Osteoblast (primary cell): ENCODE measurements around the gene SCP2. TPM values are rescaled to one million over a fixed set of nuclear protein-coding genes. Genes with fewer than 3 reads are reported as not detected.

ENCODE experiments used
- DNase-seq: peaks from one replicate; pipeline ENCODE4 v3.0.0; 2011; ENCODE audit warnings: low spot score, mixed read lengths; ENCODE audit not compliant: insufficient read length; ENCODE audit errors: missing footprints
- H2AFZ ChIP-seq: 2 replicates; pipeline ENCODE4 v1.6.0; 2011; ENCODE audit warnings: mild to moderate bottlenecking, low read length
- H3K27ac ChIP-seq: 2 replicates; pipeline ENCODE4 v1.5.1; 2011; ENCODE audit warnings: mild to moderate bottlenecking, low read depth, low read length, moderate library complexity
- H3K27me3 ChIP-seq: 2 replicates; pipeline ENCODE4 v1.6.0; 2012; ENCODE audit warnings: mild to moderate bottlenecking, control low read depth, inconsistent platforms, low read length, moderate library complexity; ENCODE audit not compliant: insufficient read depth
- H3K36me3 ChIP-seq: 2 replicates; pipeline ENCODE4 v1.5.1; 2011; ENCODE audit warnings: mild to moderate bottlenecking, low read length, control low read depth, moderate library complexity; ENCODE audit not compliant: insufficient read depth
- H3K4me1 ChIP-seq: 2 replicates; pipeline ENCODE4 v1.5.1; 2011; ENCODE audit warnings: mild to moderate bottlenecking, low read length, control low read depth, moderate library complexity; ENCODE audit not compliant: insufficient read depth
- H3K4me2 ChIP-seq: 2 replicates; pipeline ENCODE4 v1.6.0; 2011; ENCODE audit warnings: mild to moderate bottlenecking, low read length; ENCODE audit not compliant: insufficient read depth
- H3K4me3 ChIP-seq: fragments of 200-600 bp; sonication (generic); 3 replicates; pipeline ENCODE4 v1.5.1; 2012; ENCODE audit warnings: mild to moderate bottlenecking, low read length, inconsistent platforms; ENCODE audit not compliant: insufficient read depth
- H3K79me2 ChIP-seq: 2 replicates; pipeline ENCODE4 v1.6.0; 2012; ENCODE audit warnings: mild to moderate bottlenecking, low read length, control low read depth, inconsistent platforms; ENCODE audit not compliant: insufficient read depth
- H3K9me3 ChIP-seq: 2 replicates; pipeline ENCODE4 v1.5.1; 2011; ENCODE audit warnings: low read depth, low read length, control low read depth
- H4K20me1 ChIP-seq: 2 replicates; pipeline ENCODE4 v1.6.0; 2012; ENCODE audit warnings: mild to moderate bottlenecking, low read length, control low read depth; ENCODE audit not compliant: insufficient read depth
- CTCF ChIP-seq: IDR thresholded peaks from 2 replicates; pipeline ENCODE4 v1.5.1; 2011; ENCODE audit warnings: mild to moderate bottlenecking, low read depth, low read length, moderate library complexity; ENCODE audit errors: extremely low read depth
- total RNA-seq: library from RNA; depleted of rRNA; stranded (reverse); fragments of >200 nt; gene quantifications from 2 replicates; pipeline ENCODE4 v1.2.3, GENCODE V29; 2012

The SCP2 gene, protein sequence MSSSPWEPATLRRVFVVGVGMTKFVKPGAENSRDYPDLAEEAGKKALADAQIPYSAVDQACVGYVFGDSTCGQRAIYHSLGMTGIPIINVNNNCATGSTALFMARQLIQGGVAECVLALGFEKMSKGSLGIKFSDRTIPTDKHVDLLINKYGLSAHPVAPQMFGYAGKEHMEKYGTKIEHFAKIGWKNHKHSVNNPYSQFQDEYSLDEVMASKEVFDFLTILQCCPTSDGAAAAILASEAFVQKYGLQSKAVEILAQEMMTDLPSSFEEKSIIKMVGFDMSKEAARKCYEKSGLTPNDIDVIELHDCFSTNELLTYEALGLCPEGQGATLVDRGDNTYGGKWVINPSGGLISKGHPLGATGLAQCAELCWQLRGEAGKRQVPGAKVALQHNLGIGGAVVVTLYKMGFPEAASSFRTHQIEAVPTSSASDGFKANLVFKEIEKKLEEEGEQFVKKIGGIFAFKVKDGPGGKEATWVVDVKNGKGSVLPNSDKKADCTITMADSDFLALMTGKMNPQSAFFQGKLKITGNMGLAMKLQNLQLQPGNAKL
- total RNA-seq: 171 and 182 TPM in 2 replicates

DNA sequence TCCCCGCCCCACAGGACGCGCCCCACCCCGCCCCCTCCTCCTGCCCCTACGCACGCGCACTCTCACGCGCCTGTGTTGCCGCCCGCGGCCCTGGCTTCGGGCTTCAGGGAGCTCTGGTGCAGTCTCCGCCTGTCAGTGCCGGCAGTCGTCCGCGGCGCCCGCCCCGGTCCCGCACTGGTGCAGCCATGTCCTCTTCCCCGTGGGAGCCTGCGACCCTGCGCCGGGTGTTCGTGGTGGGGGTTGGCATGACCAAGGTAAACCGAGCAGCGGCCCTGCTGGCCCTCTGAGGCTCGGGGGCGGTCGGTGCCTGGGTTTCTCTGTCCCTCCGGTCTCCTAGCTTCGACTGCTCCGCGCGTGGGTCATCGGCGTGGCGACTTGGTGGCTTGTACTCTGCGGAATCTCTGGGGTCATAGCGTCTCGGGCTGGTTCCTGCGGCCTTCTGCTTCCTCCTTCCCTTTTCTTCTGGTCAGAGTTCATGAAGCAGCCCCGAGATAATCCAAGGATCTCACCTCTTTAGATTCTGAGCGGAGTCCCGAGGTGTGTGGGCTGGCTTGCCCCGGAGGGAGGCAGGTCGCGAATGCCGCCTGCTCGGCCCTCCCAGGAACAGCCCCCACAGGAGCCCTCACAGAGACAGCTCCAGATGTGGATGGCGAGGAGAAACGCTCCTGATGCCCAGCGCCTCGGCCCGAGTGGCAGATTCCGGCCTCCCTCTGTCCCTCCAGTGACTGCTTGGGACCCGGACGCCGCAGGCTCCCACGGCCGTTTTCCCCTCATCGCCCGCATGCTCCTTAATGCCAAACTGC, at the start of gene SCP2:
SCP2 (plus strand) TSS at position 65 of the 803 bp plus-strand sequence; CDS start at position 186, 121 bp downstream.
- H3K4me1 ChIP-seq: peaks cover 8% of the 10 kb centered on the region
- peak within 1 kb of the TSS; percentile 69 for H3K27ac ChIP-seq

GRCh38 chr1:52877554-52877953, 49.5 kb upstream of the SCP2 start:
- no peaks in the 10 kb centered on the region for H3K27me3 ChIP-seq
- TF ChIP-seq CTCF: no peak
- H4K20me1 ChIP-seq: no peaks in the 10 kb centered on the region
- H3K4me3 ChIP-seq: no peak overlapping the region
- no peaks in the 10 kb centered on the region for H3K9me3 ChIP-seq
- H3K27ac ChIP-seq: no peak overlapping the region
- no peaks in the 10 kb centered on the region for H3K4me1 ChIP-seq
- no peaks in the 10 kb centered on the region for H3K36me3 ChIP-seq
- H2AFZ ChIP-seq: no peak overlapping the region
- no peak for DNase-seq
- H3K79me2 ChIP-seq: no peaks in the 10 kb centered on the region
- no peak overlapping the region for H3K4me2 ChIP-seq

More for the DNA sequence above, at the start of gene SCP2:
- Histone ChIP-seq H3K79me2 (peaks cover 22% of the 10 kb centered on the region), H3K4me3 (peak within 1 kb of the TSS; percentile 91), H4K20me1 (peaks cover 6% of the 10 kb centered on the region), H2AFZ (peak within 1 kb of the TSS; percentile 100), H3K27me3 (no peaks in the 10 kb centered on the region), H3K9me3 (no peaks in the 10 kb centered on the region), H3K4me2 (peak within 1 kb of the TSS; percentile 96), H3K36me3 (no peaks in the 10 kb centered on the region)
- no peak for TF ChIP-seq CTCF
- peak; percentile 97 for DNase-seq

DNA sequence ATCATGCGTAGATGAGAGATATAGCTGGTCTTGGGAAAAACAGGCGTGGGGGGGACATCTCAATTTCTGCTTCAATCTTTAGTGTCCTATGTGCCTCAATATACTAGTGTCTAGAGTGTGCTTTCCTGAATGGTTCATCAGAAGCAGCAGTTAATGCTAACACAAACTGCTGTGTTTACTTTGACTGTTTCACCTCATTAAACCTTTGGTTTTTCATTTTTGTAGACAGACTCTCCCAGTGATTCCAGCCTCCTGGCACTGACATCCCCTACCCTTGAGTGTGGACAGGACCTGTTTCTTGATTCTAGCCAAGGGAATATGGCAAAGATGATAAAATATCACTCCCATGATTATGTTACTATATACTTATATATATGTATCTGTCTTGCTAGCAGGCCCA, 46.9 kb upstream of the SCP2 start:
- Histone ChIP-seq H4K20me1 (no peaks in the 10 kb centered on the region), H3K4me3 (no peak overlapping the region), H3K9me3 (no peaks in the 10 kb centered on the region), H3K4me1 (no peaks in the 10 kb centered on the region), H3K27me3 (no peaks in the 10 kb centered on the region), H3K27ac (no peak overlapping the region), H2AFZ (no peak overlapping the region), H3K36me3 (no peaks in the 10 kb centered on the region), H3K79me2 (no peaks in the 10 kb centered on the region), H3K4me2 (no peak overlapping the region)
- TF ChIP-seq CTCF: no peak
- DNase-seq: no peak
